GM13977 (cell line): ENCODE data around the gene SOX15.

Experiments used
- DNase-seq: peaks from one replicate; pipeline ENCODE4 v3.0.0; 2012; ENCODE audit warnings: low spot score
- CTCF ChIP-seq: IDR thresholded peaks from 2 replicates; pipeline ENCODE4 v1.5.1; 2012; ENCODE audit warnings: mild to moderate bottlenecking, control low read depth; ENCODE audit not compliant: insufficient read depth; ENCODE audit errors: extremely low read depth, missing control alignments
- in situ Hi-C: fragments of 300-500 bp; cut with MboI; formaldehyde crosslinking; loops from one replicate; pipeline ENCODE4 v1.12.0; 2022; ENCODE audit warnings: low sequenced_read_pairs, low pct_unique_long_range_greater_than_20kb, mixed read lengths, inconsistent platforms; ENCODE audit not compliant: unreplicated experiment

Gene SOX15

GRCh38 chr17:7582396-7583252 lies 7.3 kb downstream of the SOX15 start:
- DNase-seq = no peak
- no peak for TF ChIP-seq CTCF
- in situ Hi-C loops = no loop called here

DNA sequence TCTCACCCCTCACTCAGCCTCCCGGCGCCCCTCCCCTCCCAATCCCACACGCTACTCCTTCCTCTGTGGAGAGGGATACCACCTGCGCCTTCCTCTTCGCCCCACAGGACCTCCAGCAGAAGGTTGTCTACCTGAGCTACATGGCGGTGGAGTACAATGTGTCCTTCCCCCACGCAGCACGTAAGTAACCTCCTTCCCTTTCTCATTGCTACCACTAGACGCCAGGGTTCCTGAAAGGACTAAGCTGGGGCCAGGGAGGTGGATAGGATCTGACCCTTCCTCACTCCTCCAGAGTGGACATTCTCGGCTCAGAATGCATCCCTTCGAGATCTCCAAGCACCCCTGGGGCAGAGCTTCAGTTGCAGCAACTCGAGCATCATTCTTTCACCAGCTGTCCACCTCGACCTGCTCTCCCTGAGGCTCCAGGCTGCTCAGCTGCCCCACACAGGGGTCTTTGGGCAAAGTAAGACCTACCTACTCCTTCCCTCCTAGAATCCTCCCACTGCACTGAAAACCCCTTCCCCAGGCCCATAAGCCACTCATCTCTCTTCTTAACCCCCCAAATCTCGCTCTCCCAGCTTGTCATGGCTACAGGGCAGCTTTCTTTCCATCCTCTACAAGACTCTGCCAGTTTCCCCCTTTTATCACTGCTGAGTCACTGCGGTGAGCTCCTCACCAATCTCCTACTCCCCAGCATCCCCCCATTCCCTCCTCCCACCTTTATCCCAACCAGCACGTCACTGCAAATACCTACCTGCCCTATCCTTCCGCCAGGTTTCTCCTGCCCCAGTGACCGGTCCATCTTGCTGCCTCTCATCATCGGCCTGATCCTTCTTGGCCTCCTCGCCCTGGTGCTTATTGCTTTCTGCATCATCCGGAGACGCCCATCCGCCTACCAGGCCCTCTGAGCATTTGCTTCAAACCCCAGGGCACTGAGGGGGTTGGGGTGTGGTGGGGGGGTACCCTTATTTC lies 9.0 kb downstream of the SOX15 start:
- no peak for TF ChIP-seq CTCF
- in situ Hi-C loops = no loop called here
- DNase-seq = no peak

- DNase-seq = no peak
- in situ Hi-C loops = no loop called here
- no peak for TF ChIP-seq CTCF
Observed at GRCh38 chr17:7579834-7580603, 9.9 kb downstream of the SOX15 start.

- in situ Hi-C loops = no loop called here
- peak; percentile 79 for DNase-seq
- no peak for TF ChIP-seq CTCF
Observed at GRCh38 chr17:7579001-7579833, 10.7 kb downstream of the SOX15 start, which contains the start of gene CD68. TSS of gene CD68 (plus strand) at chr17:7579638. CDS start at chr17:7579678, 40 bp downstream.

GRCh38 chr17:7577327-7578199 lies 12.3 kb downstream of the SOX15 start:
- no peak for DNase-seq
- in situ Hi-C loops = no loop called here
- TF ChIP-seq CTCF = no peak
